GM04504 (cell line): ENCODE results near the gene ANKRD45.
"Not testable (repeated sequence)": the region's sequence is repeated elsewhere in the genome, so short reads cannot be mapped to it uniquely, and the experiment has no call there.

Experiments used
- DNase-seq: peaks from one replicate; pipeline ENCODE4 v3.0.0-alpha.2; 2012; ENCODE audit warnings: low read depth

The ANKRD45 gene

GRCh38 chr1:173642450-173643139 is 27.1 kb downstream of the ANKRD45 start:
- DNase-seq: not testable (repeated sequence)

GRCh38 chr1:173639102-173639501 is 30.5 kb downstream of the ANKRD45 start:
- no peak for DNase-seq

GRCh38 chr1:173638043-173639021 is 31.3 kb downstream of the ANKRD45 start:
- DNase-seq: no peak

GRCh38 chr1:173637236-173638042 is 32.2 kb downstream of the ANKRD45 start:
- not testable (repeated sequence) for DNase-seq

- no peak for DNase-seq
These were observed 34.5 kb downstream of the ANKRD45 start, which contains the start of gene TEX50 for GRCh38 chr1:173635116-173635515. TEX50 (plus strand) TSS chr1:173635338; CDS start chr1:173635522, 184 bp downstream.

GRCh38 chr1:173628888-173629287 is 40.8 kb downstream of the ANKRD45 start:
- no peak for DNase-seq

GRCh38 chr1:173627269-173627668 is 42.4 kb downstream of the ANKRD45 start:
- no peak for DNase-seq

GRCh38 chr1:173616859-173617258 is 52.8 kb downstream of the ANKRD45 start:
- DNase-seq: no peak

- DNase-seq: not testable (repeated sequence)
These were observed 56.6 kb downstream of the ANKRD45 start for GRCh38 chr1:173613086-173613485.

GRCh38 chr1:173608503-173609216 is 61.0 kb downstream of the ANKRD45 start:
- no peak for DNase-seq

GRCh38 chr1:173603056-173603591 is 66.5 kb downstream of the ANKRD45 start, which contains the start of gene SLC9C2:
SLC9C2 (minus strand) TSS chr1:173603072; CDS start chr1:173601776, 1,296 bp downstream.
- no peak for DNase-seq

- no peak for DNase-seq
These were observed 68.1 kb downstream of the ANKRD45 start for GRCh38 chr1:173601588-173601987.

GRCh38 chr1:173596097-173596825 is 73.4 kb downstream of the ANKRD45 start:
- DNase-seq: no peak

- not testable (repeated sequence) for DNase-seq
These were observed 78.5 kb downstream of the ANKRD45 start for GRCh38 chr1:173591138-173591537.

- DNase-seq: no peak
These were observed 79.1 kb downstream of the ANKRD45 start for GRCh38 chr1:173590557-173590956.

- no peak for DNase-seq
These were observed 88.1 kb downstream of the ANKRD45 start for GRCh38 chr1:173581383-173582079.

GRCh38 chr1:173580658-173581057 is 89.0 kb downstream of the ANKRD45 start:
- DNase-seq: no peak

GRCh38 chr1:173580071-173580470 is 89.6 kb downstream of the ANKRD45 start:
- no peak for DNase-seq

GRCh38 chr1:173573596-173573995 is 96.1 kb downstream of the ANKRD45 start:
- DNase-seq: no peak
